ENCODE results near the gene ATXN1. TPM values are rescaled to one million over a fixed set of nuclear protein-coding genes. Genes with fewer than 3 reads are reported as not detected.

ATXN1 gene
- total and polyA plus RNA-seq, 2 of the 13 experiments (the other 11 are each of a cell fraction or from before 2014, with no cell fraction given) = 20.7 to 39.5 TPM

DNA sequence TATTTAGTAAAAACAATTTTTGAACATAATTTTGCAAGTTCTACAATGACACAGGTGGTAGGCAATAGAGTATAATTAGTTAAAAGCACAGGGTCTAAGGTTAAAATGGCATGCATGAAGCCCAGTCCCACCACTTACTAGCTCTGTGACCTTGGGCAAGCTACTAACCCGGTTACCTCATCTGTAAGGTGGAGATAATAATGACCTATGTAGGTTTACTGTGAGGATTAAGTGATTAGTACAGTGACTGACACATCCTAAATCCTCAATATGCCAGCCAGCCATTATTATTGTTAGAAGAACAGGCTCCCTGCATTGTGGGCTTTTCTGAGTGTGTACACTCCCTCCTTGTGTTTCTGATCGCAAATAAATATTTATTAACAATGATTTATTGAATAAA lies 26.2 kb downstream of the ATXN1 start (continued):
- TF ChIP-seq, protein P1, sequence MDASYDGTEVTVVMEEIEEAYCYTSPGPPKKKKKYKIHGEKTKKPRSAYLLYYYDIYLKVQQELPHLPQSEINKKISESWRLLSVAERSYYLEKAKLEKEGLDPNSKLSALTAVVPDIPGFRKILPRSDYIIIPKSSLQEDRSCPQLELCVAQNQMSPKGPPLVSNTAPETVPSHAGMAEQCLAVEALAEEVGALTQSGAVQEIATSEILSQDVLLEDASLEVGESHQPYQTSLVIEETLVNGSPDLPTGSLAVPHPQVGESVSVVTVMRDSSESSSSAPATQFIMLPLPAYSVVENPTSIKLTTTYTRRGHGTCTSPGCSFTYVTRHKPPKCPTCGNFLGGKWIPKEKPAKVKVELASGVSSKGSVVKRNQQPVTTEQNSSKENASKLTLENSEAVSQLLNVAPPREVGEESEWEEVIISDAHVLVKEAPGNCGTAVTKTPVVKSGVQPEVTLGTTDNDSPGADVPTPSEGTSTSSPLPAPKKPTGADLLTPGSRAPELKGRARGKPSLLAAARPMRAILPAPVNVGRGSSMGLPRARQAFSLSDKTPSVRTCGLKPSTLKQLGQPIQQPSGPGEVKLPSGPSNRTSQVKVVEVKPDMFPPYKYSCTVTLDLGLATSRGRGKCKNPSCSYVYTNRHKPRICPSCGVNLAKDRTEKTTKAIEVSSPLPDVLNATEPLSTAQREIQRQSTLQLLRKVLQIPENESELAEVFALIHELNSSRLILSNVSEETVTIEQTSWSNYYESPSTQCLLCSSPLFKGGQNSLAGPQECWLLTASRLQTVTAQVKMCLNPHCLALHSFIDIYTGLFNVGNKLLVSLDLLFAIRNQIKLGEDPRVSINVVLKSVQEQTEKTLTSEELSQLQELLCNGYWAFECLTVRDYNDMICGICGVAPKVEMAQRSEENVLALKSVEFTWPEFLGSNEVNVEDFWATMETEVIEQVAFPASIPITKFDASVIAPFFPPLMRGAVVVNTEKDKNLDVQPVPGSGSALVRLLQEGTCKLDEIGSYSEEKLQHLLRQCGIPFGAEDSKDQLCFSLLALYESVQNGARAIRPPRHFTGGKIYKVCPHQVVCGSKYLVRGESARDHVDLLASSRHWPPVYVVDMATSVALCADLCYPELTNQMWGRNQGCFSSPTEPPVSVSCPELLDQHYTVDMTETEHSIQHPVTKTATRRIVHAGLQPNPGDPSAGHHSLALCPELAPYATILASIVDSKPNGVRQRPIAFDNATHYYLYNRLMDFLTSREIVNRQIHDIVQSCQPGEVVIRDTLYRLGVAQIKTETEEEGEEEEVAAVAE (CRISPR knock-in tag; IDR thresholded peaks at IDR 0.05; ENCODE audit: borderline replicate concordance) = no peak
- TF ChIP-seq, protein P2, sequence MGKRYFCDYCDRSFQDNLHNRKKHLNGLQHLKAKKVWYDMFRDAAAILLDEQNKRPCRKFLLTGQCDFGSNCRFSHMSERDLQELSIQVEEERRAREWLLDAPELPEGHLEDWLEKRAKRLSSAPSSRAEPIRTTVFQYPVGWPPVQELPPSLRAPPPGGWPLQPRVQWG (CRISPR knock-in tag; IDR thresholded peaks at IDR 0.05; ENCODE audit: borderline replicate concordance, low read depth) = no peak
- TF ChIP-seq HMG20A (CRISPR knock-in tag; IDR thresholded peaks at IDR 0.05; ENCODE audit: borderline replicate concordance) (peak; percentile 30; the same call in 1 of the 2 replicates), ZNF335 (CRISPR knock-in tag; IDR thresholded peaks at IDR 0.05) (no peak), SPEN (CRISPR knock-in tag; IDR thresholded peaks at IDR 0.05; ENCODE audit: low read depth) (no peak), KLF16 (CRISPR knock-in tag; IDR thresholded peaks at IDR 0.05) (no peak), ZNF660 (CRISPR knock-in tag; IDR thresholded peaks at IDR 0.05; ENCODE audit: borderline replicate concordance, low read depth) (no peak), MEF2D (CRISPR knock-in tag; IDR thresholded peaks at IDR 0.05) (no peak), ERF (CRISPR knock-in tag; IDR thresholded peaks at IDR 0.05) (no peak), ZNF33A (CRISPR knock-in tag; IDR thresholded peaks at IDR 0.05; ENCODE audit: borderline replicate concordance) (no peak), ZSCAN20 (CRISPR knock-in tag; IDR thresholded peaks at IDR 0.05; ENCODE audit: borderline replicate concordance) (no peak), FOXA1 (IDR thresholded peaks at IDR 0.05) (no peak), FOXA1 (CRISPR knock-in tag; IDR thresholded peaks at IDR 0.05) (peak; percentile 35; the same call in 1 of the 2 replicates), SAFB2 (CRISPR knock-in tag; IDR thresholded peaks at IDR 0.05; ENCODE audit: borderline replicate concordance, low read depth) (no peak), TCF7 (IDR thresholded peaks at IDR 0.05; ENCODE audit: low read depth) (no peak), SOX6 (IDR thresholded peaks at IDR 0.05) (no peak), SOX6 (CRISPR knock-in tag; IDR thresholded peaks at IDR 0.05) (peak; percentile 31; the same call in 1 of the 2 replicates), ZNF878 (CRISPR knock-in tag; IDR thresholded peaks at IDR 0.05) (no peak), FOSL2 (CRISPR knock-in tag; IDR thresholded peaks at IDR 0.05) (peak; percentile 40; the same call in 1 of the 2 replicates)
- TF ChIP-seq, protein P3, sequence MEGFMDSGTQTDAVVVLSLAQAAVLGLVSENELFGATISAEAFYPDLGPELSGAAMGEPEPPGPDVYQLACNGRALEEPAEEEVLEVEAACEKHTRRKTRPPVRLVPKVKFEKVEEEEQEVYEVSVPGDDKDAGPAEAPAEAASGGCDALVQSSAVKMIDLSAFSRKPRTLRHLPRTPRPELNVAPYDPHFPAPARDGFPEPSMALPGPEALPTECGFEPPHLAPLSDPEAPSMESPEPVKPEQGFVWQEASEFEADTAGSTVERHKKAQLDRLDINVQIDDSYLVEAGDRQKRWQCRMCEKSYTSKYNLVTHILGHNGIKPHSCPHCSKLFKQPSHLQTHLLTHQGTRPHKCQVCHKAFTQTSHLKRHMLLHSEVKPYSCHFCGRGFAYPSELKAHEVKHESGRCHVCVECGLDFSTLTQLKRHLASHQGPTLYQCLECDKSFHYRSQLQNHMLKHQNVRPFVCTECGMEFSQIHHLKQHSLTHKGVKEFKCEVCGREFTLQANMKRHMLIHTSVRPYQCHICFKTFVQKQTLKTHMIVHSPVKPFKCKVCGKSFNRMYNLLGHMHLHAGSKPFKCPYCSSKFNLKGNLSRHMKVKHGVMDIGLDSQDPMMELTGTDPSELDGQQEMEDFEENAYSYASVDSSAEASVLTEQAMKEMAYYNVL (CRISPR knock-in tag; IDR thresholded peaks at IDR 0.05; ENCODE audit: borderline replicate concordance) = no peak
- TF ChIP-seq, protein P4, sequence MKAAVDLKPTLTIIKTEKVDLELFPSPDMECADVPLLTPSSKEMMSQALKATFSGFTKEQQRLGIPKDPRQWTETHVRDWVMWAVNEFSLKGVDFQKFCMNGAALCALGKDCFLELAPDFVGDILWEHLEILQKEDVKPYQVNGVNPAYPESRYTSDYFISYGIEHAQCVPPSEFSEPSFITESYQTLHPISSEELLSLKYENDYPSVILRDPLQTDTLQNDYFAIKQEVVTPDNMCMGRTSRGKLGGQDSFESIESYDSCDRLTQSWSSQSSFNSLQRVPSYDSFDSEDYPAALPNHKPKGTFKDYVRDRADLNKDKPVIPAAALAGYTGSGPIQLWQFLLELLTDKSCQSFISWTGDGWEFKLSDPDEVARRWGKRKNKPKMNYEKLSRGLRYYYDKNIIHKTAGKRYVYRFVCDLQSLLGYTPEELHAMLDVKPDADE (CRISPR knock-in tag; IDR thresholded peaks at IDR 0.05) = no peak
